Kidney tubule cell (primary cell): ENCODE measurements around the gene PIERCE2.
"Not testable (repeated sequence)": the region's sequence is repeated elsewhere in the genome, so short reads cannot be mapped to it uniquely, and the experiment has no call there.

Experiments used
- DNase-seq: peaks from one replicate; pipeline ENCODE4 v3.0.0-alpha.2; 2018; ENCODE audit warnings: low spot score

Gene PIERCE2

GRCh38 chr15:55408012-55408928 lies at the start of gene PIERCE2, which contains the start of gene CCPG1:
Gene PIERCE2 (plus strand): TSS chr15:55408495. CDS start chr15:55408769, 274 bp downstream.
Gene CCPG1 (minus strand): TSS chr15:55408359. CDS start chr15:55389424, 18,935 bp downstream.
- peak; percentile 98 for DNase-seq

GRCh38 chr15:55360256-55360655 lies 48.0 kb upstream of the PIERCE2 start:
- no peak for DNase-seq

- no peak for DNase-seq
Observed at GRCh38 chr15:55361048-55361447, 47.2 kb upstream of the PIERCE2 start.

- no peak for DNase-seq
Observed at GRCh38 chr15:55362641-55363040, 45.7 kb upstream of the PIERCE2 start.

GRCh38 chr15:55366981-55367380 lies 41.3 kb upstream of the PIERCE2 start:
- no peak for DNase-seq

GRCh38 chr15:55372701-55373440 lies 35.4 kb upstream of the PIERCE2 start:
- DNase-seq, result no peak

GRCh38 chr15:55379095-55379494 lies 29.2 kb upstream of the PIERCE2 start:
- DNase-seq, result no peak

- no peak for DNase-seq
Observed at GRCh38 chr15:55381595-55381994, 26.7 kb upstream of the PIERCE2 start.

- no peak for DNase-seq
Observed at GRCh38 chr15:55383687-55384086, 24.6 kb upstream of the PIERCE2 start.

- DNase-seq, result peak; percentile 20
Observed at GRCh38 chr15:55387027-55387426, 21.3 kb upstream of the PIERCE2 start.

- DNase-seq, result peak; percentile 49
Observed at GRCh38 chr15:55389264-55389607, 19.1 kb upstream of the PIERCE2 start.

GRCh38 chr15:55394694-55395093 lies 13.6 kb upstream of the PIERCE2 start:
- DNase-seq, result no peak

GRCh38 chr15:55398243-55398642 lies 10.1 kb upstream of the PIERCE2 start:
- no peak for DNase-seq

GRCh38 chr15:55400050-55400449 lies 8.2 kb upstream of the PIERCE2 start:
- DNase-seq, result not testable (repeated sequence)

- no peak for DNase-seq
Observed at GRCh38 chr15:55401786-55402246, 6.5 kb upstream of the PIERCE2 start.

- no peak for DNase-seq
Observed at GRCh38 chr15:55402707-55403106, 5.6 kb upstream of the PIERCE2 start.

GRCh38 chr15:55403531-55403930 lies 4.8 kb upstream of the PIERCE2 start:
- DNase-seq, result peak; percentile 11

- no peak for DNase-seq
Observed at GRCh38 chr15:55407498-55408011, 740 bp upstream of the PIERCE2 start.

GRCh38 chr15:55408976-55409375 lies 681 bp downstream of the PIERCE2 start:
- DNase-seq, result not testable (repeated sequence)

- DNase-seq, result not testable (repeated sequence)
Observed at GRCh38 chr15:55417678-55418077, 9.4 kb downstream of the PIERCE2 start.

GRCh38 chr15:55420171-55420866 lies 12.0 kb downstream of the PIERCE2 start:
- no peak for DNase-seq

GRCh38 chr15:55422089-55422488 lies 13.8 kb downstream of the PIERCE2 start:
- no peak for DNase-seq
